PC-9 (cell line): ENCODE results near the gene NFATC4. TPM values are rescaled to one million over a fixed set of nuclear protein-coding genes. Genes with fewer than 3 reads are reported as not detected.

ENCODE experiments used
- Bru-seq: library from RNA; stranded (reverse); fragments of 400-500 nt; gene quantifications from one replicate; lab custom pipeline; 2021; lab: Mats Ljungman, UMichigan
- BruChase-seq, 2 experiments: library from RNA; stranded (reverse); fragments of 400-500 nt; gene quantifications; one replicate each; lab custom pipeline; 2021; lab: Mats Ljungman, UMichigan
- BruUV-seq: library from RNA; stranded (reverse); fragments of 400-500 nt; replicated peaks from 2 replicates; lab custom pipeline; 2021; lab: Mats Ljungman, UMichigan
- CTCF ChIA-PET: fragments of 300-600 bp; sonication (Branson Sonifier 250); formaldehyde crosslinking; loops from one replicate; lab custom pipeline; 2022; ENCODE audit warnings: antibody characterized with exemption; lab: Charles Lee
- POLR2A ChIA-PET: fragments of 300-600 bp; sonication (Branson Sonifier 250); formaldehyde crosslinking; loops from one replicate; lab custom pipeline; 2022; ENCODE audit warnings: antibody characterized with exemption; ENCODE audit not compliant: unreplicated experiment; lab: Charles Lee
- DNase-seq, 2 experiments: peaks; one replicate each; pipeline versions ENCODE4 v3.0.0 to v3.0.0-alpha.2; 2015 to 2022; ENCODE audit warnings: mixed read lengths in 1 of 2
- H2AFZ ChIP-seq: fragments of 200-600 bp; sonication (generic); 2 replicates; pipeline ENCODE4 v1.8.1; 2017; ENCODE audit warnings: antibody characterized with exemption
- H3F3A ChIP-seq: fragments of 200-600 bp; sonication (generic); 2 replicates; pipeline ENCODE4 v1.8.1; 2017; ENCODE audit warnings: antibody characterized with exemption, mild to moderate bottlenecking, low read depth; ENCODE audit not compliant: insufficient read depth
- H3K27ac ChIP-seq: fragments of 200-600 bp; sonication (generic); 2 replicates; pipeline ENCODE4 v1.6.1; 2016; ENCODE audit warnings: mixed run types
- H3K27me3 ChIP-seq: fragments of 200-600 bp; sonication (generic); 2 replicates; pipeline ENCODE4 v1.6.1; 2016; ENCODE audit warnings: low read depth, mixed run types; ENCODE audit not compliant: insufficient read depth
- H3K36me3 ChIP-seq: fragments of 200-600 bp; sonication (generic); 2 replicates; pipeline ENCODE4 v1.6.1; 2016; ENCODE audit warnings: low read depth, mixed run types
- H3K4me1 ChIP-seq: fragments of 200-600 bp; sonication (generic); replicated peaks from 2 replicates; pipeline ENCODE4 v1.6.1; 2016; ENCODE audit warnings: mixed run types; ENCODE audit not compliant: insufficient read depth
- H3K4me2 ChIP-seq: fragments of 200-600 bp; sonication (generic); 2 replicates; pipeline ENCODE4 v1.6.1; 2017; ENCODE audit warnings: mixed run types
- H3K4me3 ChIP-seq: fragments of 200-600 bp; sonication (generic); 2 replicates; pipeline ENCODE4 v1.6.1; 2016; ENCODE audit warnings: mixed run types
- H3K79me2 ChIP-seq: fragments of 200-600 bp; sonication (generic); 2 replicates; pipeline ENCODE4 v1.6.1; 2017; ENCODE audit warnings: low read depth, mixed run types
- H3K9me2 ChIP-seq: fragments of 200-600 bp; sonication (generic); 2 replicates; pipeline ENCODE4 v1.8.1; 2017; ENCODE audit warnings: mild to moderate bottlenecking; ENCODE audit not compliant: insufficient read depth
- H3K9me3 ChIP-seq: fragments of 200-600 bp; sonication (generic); 2 replicates; pipeline ENCODE4 v1.8.1; 2016; ENCODE audit warnings: low read depth; ENCODE audit not compliant: insufficient read depth
- H4K20me1 ChIP-seq: fragments of 200-600 bp; sonication (generic); 2 replicates; pipeline ENCODE4 v1.8.1; 2017; ENCODE audit not compliant: insufficient read depth
- CTCF ChIP-seq: fragments of 200-600 bp; sonication (generic); conservative IDR thresholded peaks from 2 replicates; pipeline ENCODE4 v1.6.1; 2017; ENCODE audit warnings: mixed run types, antibody characterized with exemption, mild to moderate bottlenecking, moderate library complexity
- EZH2 ChIP-seq: fragments of 200-600 bp; sonication (generic); IDR thresholded peaks from 2 replicates; pipeline ENCODE4 v1.8.0; 2017; ENCODE audit warnings: antibody characterized with exemption, low read depth
- intact Hi-C: fragments of 100-400 bp; cut with micrococcal nuclease; formaldehyde crosslinking; loops from one replicate; pipeline ENCODE4 v1.10.0; 2022; ENCODE audit not compliant: unreplicated experiment
- long read RNA-seq: library from polyadenylated mRNA; stranded (forward); transcript quantifications from one replicate; pipeline ENCODE4 v2.0.0, GENCODE V29; 2022
- total RNA-seq: library from RNA; stranded (reverse); gene quantifications from 2 replicates; pipeline ENCODE4 v1.2.3, GENCODE V29; 2021

NFATC4 gene
- total RNA-seq = 48.3 and 76.3 TPM in 2 replicates
- percentile 38 among the genes with signal in this experiment for Bru-seq, nascent RNA
- percentile 51 among the genes with signal in this experiment for BruChase-seq, experiment 1, labeled RNA remaining after a 2-hour chase
- BruChase-seq, experiment 2, labeled RNA remaining after a 6-hour chase = percentile 56 among the genes with signal in this experiment
- long read RNA-seq, full-length matches to known transcripts = 2 of 8 reads
- long read RNA-seq, partial matches to known transcripts = 1 of 8 reads
- long read RNA-seq, other reads (novel, unspliced or antisense) = 5 of 8 reads

DNA sequence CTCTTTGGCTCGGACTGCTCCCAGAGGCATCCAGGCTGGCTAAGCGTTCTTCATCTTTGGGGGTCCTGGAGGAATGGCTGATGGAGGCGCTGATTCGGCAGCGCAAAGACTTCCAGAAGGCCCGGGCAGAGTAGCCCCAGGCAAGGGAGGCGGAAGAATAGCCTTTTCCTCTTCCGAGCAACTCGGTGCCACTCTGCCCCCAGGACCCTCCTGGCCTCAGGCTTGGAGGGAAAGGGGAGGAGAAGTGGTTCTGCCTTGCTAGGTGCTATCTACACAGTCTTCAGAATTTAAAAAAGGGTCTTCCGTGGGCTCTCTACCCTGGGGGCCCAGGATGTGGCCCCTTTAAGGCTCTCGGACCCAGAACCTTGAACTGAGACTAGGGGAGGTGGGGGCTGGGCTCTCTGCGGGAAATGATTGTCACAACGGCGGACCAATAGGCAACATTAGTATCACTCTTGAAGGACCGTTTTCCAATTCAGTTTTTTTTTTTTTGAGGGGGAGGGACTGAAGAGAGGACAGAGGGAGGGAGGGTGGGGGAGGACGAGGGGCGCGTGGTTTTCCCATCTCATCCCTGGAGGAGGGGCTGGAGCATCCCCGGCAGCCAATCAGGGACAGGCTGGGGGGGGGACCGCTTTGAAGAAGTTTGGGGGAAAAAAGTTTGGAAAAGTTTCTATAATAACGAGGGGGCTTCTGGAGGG, at the start of gene NFATC4:
TSS of gene NFATC4 (plus strand) at position 671 of the 698 bp plus-strand sequence. CDS start 157 bp downstream, outside the sequence.
- H3K79me2 ChIP-seq = no peaks in the 10 kb centered on the region
- H3K27ac ChIP-seq = peak within 1 kb of the TSS; percentile 68; the same call in 1 of the 2 replicates
- POLR2A ChIA-PET = no interaction called here
- H3K9me3 ChIP-seq = no peaks in the 10 kb centered on the region
- no peaks in the 10 kb centered on the region for H3K9me2 ChIP-seq
- H3K36me3 ChIP-seq = no peaks in the 10 kb centered on the region
- H4K20me1 ChIP-seq = no peaks in the 10 kb centered on the region
- H3K4me1 ChIP-seq = peaks cover 7% of the 10 kb centered on the region
- no peaks in the 10 kb centered on the region for H3K27me3 ChIP-seq
- peak within 1 kb of the TSS; percentile 88 for H2AFZ ChIP-seq
- CTCF ChIA-PET = no interaction called here
- peak within 1 kb of the TSS; percentile 97 for H3K4me2 ChIP-seq
- no peak for TF ChIP-seq CTCF
- peaks cover 10% of the 10 kb centered on the region; the same call in 1 of the 2 replicates for H3F3A ChIP-seq
- intact Hi-C loops = loop anchor here (1.0 kb wide), 2 partner anchors 25 to 33 kb away; no protein-coding TSS in a partner anchor
- no TSS peak for BruUV-seq
- DNase-seq = peak; percentile 66
- H3K4me3 ChIP-seq = peak within 1 kb of the TSS; percentile 66

GRCh38 chr14:24321212-24321975, 46.6 kb upstream of the NFATC4 start:
- H3K4me2 ChIP-seq = no peak overlapping the region
- H3K9me2 ChIP-seq = no peaks in the 10 kb centered on the region
- H3K4me1 ChIP-seq = no peaks in the 10 kb centered on the region
- no peaks in the 10 kb centered on the region for H3K9me3 ChIP-seq
- no peaks in the 10 kb centered on the region for H3K27me3 ChIP-seq
- H3K27ac ChIP-seq = no peak overlapping the region
- BruUV-seq = no TSS peak
- intact Hi-C loops = no loop called here
- H3K4me3 ChIP-seq = no peak overlapping the region
- CTCF ChIA-PET = no interaction called here
- H3K79me2 ChIP-seq = no peaks in the 10 kb centered on the region
- no peaks in the 10 kb centered on the region; the same call in 1 of the 2 replicates for H3F3A ChIP-seq
- no peak for TF ChIP-seq EZH2
- no peak for TF ChIP-seq CTCF
- POLR2A ChIA-PET = no interaction called here
- no peak overlapping the region for H2AFZ ChIP-seq
- H4K20me1 ChIP-seq = no peaks in the 10 kb centered on the region
- no peak for DNase-seq
- H3K36me3 ChIP-seq = no peaks in the 10 kb centered on the region

- no peak overlapping the region for H3K4me3 ChIP-seq
- no peaks in the 10 kb centered on the region for H3K9me3 ChIP-seq
- H2AFZ ChIP-seq = no peak overlapping the region
- no peak for DNase-seq
- H3K27ac ChIP-seq = no peak overlapping the region
- H3K36me3 ChIP-seq = no peaks in the 10 kb centered on the region
- ChIA-PET CTCF (interaction anchor here (0.6 kb wide), 1 partner anchor 15 kb away, joined by 7 read pairs; the partner anchor contains the start of gene CIDEB), POLR2A (no interaction called here)
- no peaks in the 10 kb centered on the region for H4K20me1 ChIP-seq
- H3K9me2 ChIP-seq = no peaks in the 10 kb centered on the region
- intact Hi-C loops = no loop called here
- no peaks in the 10 kb centered on the region for H3K4me1 ChIP-seq
- H3F3A ChIP-seq = no peaks in the 10 kb centered on the region
- H3K4me2 ChIP-seq = no peak overlapping the region
- TF ChIP-seq EZH2 (no peak), CTCF (no peak)
- no peaks in the 10 kb centered on the region for H3K79me2 ChIP-seq
- H3K27me3 ChIP-seq = no peaks in the 10 kb centered on the region
- no TSS peak for BruUV-seq
Observed at GRCh38 chr14:24322672-24323071, 45.3 kb upstream of the NFATC4 start.
